SK-N-SH (cell line): ENCODE data around the gene RAB39A.

Source experiments
- CTCF ChIP-seq: fragments of 200-600 bp; sonication (generic); IDR thresholded peaks from 2 replicates; pipeline ENCODE4 v1.6.1; 2017; ENCODE audit warnings: antibody characterized with exemption, mild to moderate bottlenecking, moderate library complexity
- GABPA ChIP-seq: IDR thresholded peaks from 2 replicates; pipeline ENCODE4 v1.4.0; 2012; ENCODE audit warnings: low read depth, mild to moderate bottlenecking
- GATA2 ChIP-seq: sonication (generic); formaldehyde crosslinking; IDR thresholded peaks from 2 replicates; pipeline ENCODE4 v1.5.0; 2020; ENCODE audit warnings: mild to moderate bottlenecking, missing genetic modification reagents
- POLR2AphosphoS5 ChIP-seq: IDR thresholded peaks from 2 replicates; pipeline ENCODE4 v1.6.1; 2012; ENCODE audit warnings: low read depth, low read length
- RAD21 ChIP-seq: IDR thresholded peaks from 2 replicates; pipeline ENCODE4 v1.6.1; 2012; ENCODE audit warnings: mild to moderate bottlenecking, low read length
- SIN3A ChIP-seq: IDR thresholded peaks from 2 replicates; pipeline ENCODE4 v1.6.1; 2012; ENCODE audit warnings: low read depth, mild to moderate bottlenecking, low read length, moderate library complexity, borderline replicate concordance
- TCF12 ChIP-seq: IDR thresholded peaks from 2 replicates; pipeline ENCODE4 v1.4.0; 2012
- TF ChIP-seq, protein P1 (sequence below): IDR thresholded peaks from 2 replicates; pipeline ENCODE4 v1.6.1; 2012; ENCODE audit warnings: mild to moderate bottlenecking, low read depth, low read length, moderate library complexity
- TF ChIP-seq, protein P2 (sequence below): IDR thresholded peaks from 2 replicates; pipeline ENCODE4; 2012

DNA sequence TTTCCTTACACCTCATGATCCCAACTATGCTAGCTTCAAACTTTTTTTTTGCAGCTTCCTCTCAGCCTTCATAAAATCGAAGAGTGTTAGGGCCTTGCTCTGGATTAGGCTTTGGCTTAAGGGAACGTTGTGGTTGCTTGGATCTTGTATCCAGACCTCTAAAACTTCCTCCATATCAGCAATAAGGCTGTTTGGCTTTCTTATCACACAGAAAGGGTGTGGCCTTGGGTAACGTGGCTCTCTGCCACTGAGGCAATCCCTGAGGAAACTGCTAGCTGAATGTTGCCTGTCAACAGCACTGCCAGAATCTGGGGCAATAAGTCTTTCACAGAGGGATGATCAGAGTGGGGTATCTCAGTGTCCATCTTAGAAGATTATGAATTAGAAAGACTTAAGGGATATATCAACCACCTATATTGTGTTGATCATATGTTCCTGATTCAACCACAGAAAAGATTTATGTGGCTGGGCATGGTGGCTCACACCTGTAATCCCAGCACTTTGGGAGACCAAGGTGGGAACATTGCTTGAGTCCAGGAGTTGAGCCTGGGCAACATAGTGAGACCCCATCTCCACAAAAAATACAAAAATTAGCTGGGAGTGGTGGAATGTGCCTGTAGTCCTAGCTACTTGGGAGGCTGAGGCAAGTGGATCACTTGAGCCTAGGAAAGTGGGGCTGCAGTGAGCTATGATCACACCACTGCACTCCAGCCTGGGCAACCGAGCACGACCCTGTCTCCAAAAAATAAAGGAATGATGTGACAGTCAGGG, 67.9 kb downstream of the RAB39A start:
- no peak for TF ChIP-seq CTCF
- no peak for TF ChIP-seq POLR2AphosphoS5
- TF ChIP-seq GATA2 (CRISPR knock-in tag): no peak
- no peak for TF ChIP-seq SIN3A
- TF ChIP-seq, protein P1, sequence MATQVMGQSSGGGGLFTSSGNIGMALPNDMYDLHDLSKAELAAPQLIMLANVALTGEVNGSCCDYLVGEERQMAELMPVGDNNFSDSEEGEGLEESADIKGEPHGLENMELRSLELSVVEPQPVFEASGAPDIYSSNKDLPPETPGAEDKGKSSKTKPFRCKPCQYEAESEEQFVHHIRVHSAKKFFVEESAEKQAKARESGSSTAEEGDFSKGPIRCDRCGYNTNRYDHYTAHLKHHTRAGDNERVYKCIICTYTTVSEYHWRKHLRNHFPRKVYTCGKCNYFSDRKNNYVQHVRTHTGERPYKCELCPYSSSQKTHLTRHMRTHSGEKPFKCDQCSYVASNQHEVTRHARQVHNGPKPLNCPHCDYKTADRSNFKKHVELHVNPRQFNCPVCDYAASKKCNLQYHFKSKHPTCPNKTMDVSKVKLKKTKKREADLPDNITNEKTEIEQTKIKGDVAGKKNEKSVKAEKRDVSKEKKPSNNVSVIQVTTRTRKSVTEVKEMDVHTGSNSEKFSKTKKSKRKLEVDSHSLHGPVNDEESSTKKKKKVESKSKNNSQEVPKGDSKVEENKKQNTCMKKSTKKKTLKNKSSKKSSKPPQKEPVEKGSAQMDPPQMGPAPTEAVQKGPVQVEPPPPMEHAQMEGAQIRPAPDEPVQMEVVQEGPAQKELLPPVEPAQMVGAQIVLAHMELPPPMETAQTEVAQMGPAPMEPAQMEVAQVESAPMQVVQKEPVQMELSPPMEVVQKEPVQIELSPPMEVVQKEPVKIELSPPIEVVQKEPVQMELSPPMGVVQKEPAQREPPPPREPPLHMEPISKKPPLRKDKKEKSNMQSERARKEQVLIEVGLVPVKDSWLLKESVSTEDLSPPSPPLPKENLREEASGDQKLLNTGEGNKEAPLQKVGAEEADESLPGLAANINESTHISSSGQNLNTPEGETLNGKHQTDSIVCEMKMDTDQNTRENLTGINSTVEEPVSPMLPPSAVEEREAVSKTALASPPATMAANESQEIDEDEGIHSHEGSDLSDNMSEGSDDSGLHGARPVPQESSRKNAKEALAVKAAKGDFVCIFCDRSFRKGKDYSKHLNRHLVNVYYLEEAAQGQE: no peak
- no peak for TF ChIP-seq RAD21
- TF ChIP-seq TCF12: no peak
- TF ChIP-seq, protein P2, sequence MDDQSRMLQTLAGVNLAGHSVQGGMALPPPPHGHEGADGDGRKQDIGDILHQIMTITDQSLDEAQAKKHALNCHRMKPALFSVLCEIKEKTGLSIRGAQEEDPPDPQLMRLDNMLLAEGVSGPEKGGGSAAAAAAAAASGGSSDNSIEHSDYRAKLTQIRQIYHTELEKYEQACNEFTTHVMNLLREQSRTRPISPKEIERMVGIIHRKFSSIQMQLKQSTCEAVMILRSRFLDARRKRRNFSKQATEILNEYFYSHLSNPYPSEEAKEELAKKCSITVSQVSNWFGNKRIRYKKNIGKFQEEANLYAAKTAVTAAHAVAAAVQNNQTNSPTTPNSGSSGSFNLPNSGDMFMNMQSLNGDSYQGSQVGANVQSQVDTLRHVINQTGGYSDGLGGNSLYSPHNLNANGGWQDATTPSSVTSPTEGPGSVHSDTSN: no peak
- TF ChIP-seq GABPA: no peak
